HG03442 (cell line): Measurements from ENCODE around the gene IKZF3.
"Not testable (repeated sequence)": the region's sequence is repeated elsewhere in the genome, so short reads cannot be mapped to it uniquely, and the experiment has no call there.

Experiments used
- ATAC-seq: cut with Tn5 transposase; IDR thresholded peaks from one replicate; pipeline ENCODE4 v1.9.1; 2021; ENCODE audit warnings: mild to moderate bottlenecking, moderate library complexity; ENCODE audit not compliant: unreplicated experiment

The IKZF3 gene

GRCh38 chr17:39861235-39861634 is 2.9 kb downstream of the IKZF3 start:
- no peak for ATAC-seq

- not testable (repeated sequence) for ATAC-seq
Observed at GRCh38 chr17:39855911-39856649, 8.0 kb downstream of the IKZF3 start.

GRCh38 chr17:39854909-39855308 is 9.2 kb downstream of the IKZF3 start:
- ATAC-seq = no peak

- no peak for ATAC-seq
Observed at GRCh38 chr17:39852239-39852638, 11.9 kb downstream of the IKZF3 start.

- not testable (repeated sequence) for ATAC-seq
Observed at GRCh38 chr17:39850186-39850585, 13.9 kb downstream of the IKZF3 start.

- ATAC-seq = no peak
Observed at GRCh38 chr17:39848600-39848999, 15.5 kb downstream of the IKZF3 start.

GRCh38 chr17:39846205-39846604 is 17.9 kb downstream of the IKZF3 start:
- ATAC-seq = no peak

GRCh38 chr17:39845052-39845846 is 18.9 kb downstream of the IKZF3 start:
- ATAC-seq = no peak

GRCh38 chr17:39841134-39841683 is 22.9 kb downstream of the IKZF3 start:
- ATAC-seq = no peak

GRCh38 chr17:39838784-39839183 is 25.3 kb downstream of the IKZF3 start:
- ATAC-seq = no peak

- ATAC-seq = no peak
Observed at GRCh38 chr17:39838057-39838456, 26.1 kb downstream of the IKZF3 start.

- ATAC-seq = no peak
Observed at GRCh38 chr17:39836117-39836516, 28.0 kb downstream of the IKZF3 start.

GRCh38 chr17:39835038-39835786 is 28.9 kb downstream of the IKZF3 start:
- ATAC-seq = no peak

- ATAC-seq = no peak
Observed at GRCh38 chr17:39834017-39834416, 30.1 kb downstream of the IKZF3 start.

- no peak for ATAC-seq
Observed at GRCh38 chr17:39831588-39831987, 32.5 kb downstream of the IKZF3 start.

GRCh38 chr17:39828443-39828842 is 35.7 kb downstream of the IKZF3 start:
- ATAC-seq = no peak

GRCh38 chr17:39826334-39826733 is 37.8 kb downstream of the IKZF3 start:
- no peak for ATAC-seq

GRCh38 chr17:39823407-39824054 is 40.6 kb downstream of the IKZF3 start:
- ATAC-seq = no peak

- ATAC-seq = no peak
Observed at GRCh38 chr17:39822051-39822451, 42.1 kb downstream of the IKZF3 start.

GRCh38 chr17:39820987-39821386 is 43.1 kb downstream of the IKZF3 start:
- ATAC-seq = no peak

- no peak for ATAC-seq
Observed at GRCh38 chr17:39820541-39820940, 43.6 kb downstream of the IKZF3 start.
